K562 (cell line): ENCODE results near the gene GABARAP. TPM values are rescaled to one million over a fixed set of nuclear protein-coding genes. Genes with fewer than 3 reads are reported as not detected.
A peak's percentile ranks its signal among the peaks of the same experiment; 100 is the strongest.

Experiments
- ATF1 ChIP-seq, 2 experiments: fragments of 450-650 bp in 1 of 2; IDR thresholded peaks; 2 replicates each; pipeline ENCODE4 v1.6.1; 2016; ENCODE audit warnings: missing compliant biosample characterization in 1 of 2, missing genetic modification characterization in 1 of 2
- CC2D1A ChIP-seq: fragments of 450-650 bp; IDR thresholded peaks from 2 replicates; pipeline ENCODE4 v1.6.1; 2017; ENCODE audit warnings: mild to moderate bottlenecking
- CHD4 ChIP-seq: fragments of 200-600 bp; sonication (generic); IDR thresholded peaks from 3 replicates; pipeline ENCODE4 v1.6.1; 2012; ENCODE audit warnings: low read depth, mild to moderate bottlenecking, mixed read lengths, low read length, inconsistent platforms; ENCODE audit not compliant: insufficient read depth, insufficient replicate concordance, poor library complexity, severe bottlenecking
- FOSL1 ChIP-seq: fragments of 200-800 bp; sonication (Bioruptor generic); conservative IDR thresholded peaks from 2 replicates; pipeline ENCODE4 v1.6.1; 2016; ENCODE audit warnings: missing genetic modification characterization, missing compliant biosample characterization
- KAT2B ChIP-seq: IDR thresholded peaks from one replicate; pipeline ENCODE4 v1.6.1; 2012; ENCODE audit warnings: low read depth, mild to moderate bottlenecking, control low read depth, inconsistent platforms, low read length, moderate library complexity
- NRF1 ChIP-seq, 2 experiments: fragments of 450-650 bp; IDR thresholded peaks in 1 of 2; conservative IDR thresholded peaks in 1 of 2; 2 replicates each; pipeline ENCODE4 v1.6.1; 2014; ENCODE audit warnings: mild to moderate bottlenecking in 2 of 2
- OTX1 ChIP-seq: fragments of 450-650 bp; formaldehyde crosslinking; IDR thresholded peaks from 2 replicates; pipeline ENCODE4 v1.4.0; 2022; ENCODE audit warnings: mild to moderate bottlenecking
- PHF21A ChIP-seq: fragments of 450-650 bp; IDR thresholded peaks from 2 replicates; pipeline ENCODE4 v1.6.1; 2017; ENCODE audit warnings: low read depth, borderline replicate concordance
- PREB ChIP-seq: sonication (generic); formaldehyde crosslinking; IDR thresholded peaks from 2 replicates; pipeline ENCODE4 v1.8.1; 2023; ENCODE audit warnings: mild to moderate bottlenecking, missing genetic modification reagents
- PTTG1 ChIP-seq: fragments of 450-650 bp; IDR thresholded peaks from 2 replicates; pipeline ENCODE4 v1.6.1; 2016; ENCODE audit warnings: low read depth, mild to moderate bottlenecking, missing genetic modification characterization, missing compliant biosample characterization
- THRA ChIP-seq: fragments of 450-650 bp; IDR thresholded peaks from 2 replicates; pipeline ENCODE4 v1.6.1; 2017; ENCODE audit warnings: mild to moderate bottlenecking, moderate library complexity
- ZKSCAN3 ChIP-seq: fragments of 250-450 bp; sonication (Bioruptor Pico); IDR thresholded peaks from 2 replicates; pipeline ENCODE4 v1.4.0; 2020
- ZNF324 ChIP-seq: fragments of 250-450 bp; sonication (Bioruptor Pico); IDR thresholded peaks from 2 replicates; pipeline ENCODE4 v1.4.0; 2020; ENCODE audit warnings: mild to moderate bottlenecking
- ZNF449 ChIP-seq: fragments of 250-450 bp; sonication (Bioruptor Pico); IDR thresholded peaks from 2 replicates; pipeline ENCODE4 v1.8.0; 2022; ENCODE audit warnings: moderate library complexity, mild to moderate bottlenecking, inconsistent platforms
- polyA plus RNA-seq, 8 experiments: library from polyadenylated mRNA; depleted of rRNA in 4 of 8; stranded (reverse) in 5 of 8; unstranded in 3 of 8; fragments of >200 nt; fragmentation: Nextera tagmentation in 2 of 8; fragmentation: Illumina TruSeq in 1 of 8; extraction: Ambion mirVana in 2 of 8; extraction: Trizol in 1 of 8; gene quantifications; 2 replicates each; pipeline versions ENCODE4 v1.2.1 to v1.2.3, GENCODE V29; 2011 to 2014; ENCODE audit warnings: inconsistent platforms in 1 of 8, missing spikeins in 1 of 8
- total RNA-seq, 7 experiments: library from RNA; depleted of rRNA in 6 of 7; stranded (reverse); fragments of >200 nt in 6 of 7; fragmentation: Illumina TruSeq in 2 of 7; extraction: Trizol in 2 of 7; gene quantifications; 2 replicates each; pipeline versions ENCODE4 v1.2.1 to v1.2.3, GENCODE V29; 2011 to 2021; ENCODE audit warnings: low replicate concordance in 1 of 7
- TF ChIP-seq, protein P1 (sequence below): fragments of 450-650 bp; IDR thresholded peaks from 2 replicates; pipeline ENCODE4 v1.7.0; 2016; ENCODE audit warnings: borderline replicate concordance
- TF ChIP-seq, protein P2 (sequence below): conservative IDR thresholded peaks from 2 replicates; pipeline ENCODE4 v1.6.1; 2011; ENCODE audit warnings: low read depth, mild to moderate bottlenecking, low read length; ENCODE audit not compliant: control insufficient read depth
- TF ChIP-seq, protein P3 (sequence below): fragments of 250-450 bp; sonication (Bioruptor Pico); IDR thresholded peaks from 2 replicates; pipeline ENCODE4 v1.5.0; 2022; ENCODE audit warnings: mild to moderate bottlenecking

Gene GABARAP
- total and polyA plus RNA-seq, 9 of the 15 experiments (the other 6 are each of a cell fraction or from before 2014, with no cell fraction given): 47.5 to 373 (median 152) TPM

GRCh38 chr17:7242717-7243452 lies 636 bp upstream of the GABARAP start (continued):
- no peak for TF ChIP-seq ZNF449 (CRISPR knock-in tag)
- TF ChIP-seq CHD4: no peak
- no peak for TF ChIP-seq PTTG1
- no peak for TF ChIP-seq ATF1 (CRISPR knock-in tag; IDR thresholded peaks at IDR 0.05)
- TF ChIP-seq ATF1 (tag; IDR thresholded peaks at IDR 0.05): peak; percentile 89
- TF ChIP-seq, protein P1, sequence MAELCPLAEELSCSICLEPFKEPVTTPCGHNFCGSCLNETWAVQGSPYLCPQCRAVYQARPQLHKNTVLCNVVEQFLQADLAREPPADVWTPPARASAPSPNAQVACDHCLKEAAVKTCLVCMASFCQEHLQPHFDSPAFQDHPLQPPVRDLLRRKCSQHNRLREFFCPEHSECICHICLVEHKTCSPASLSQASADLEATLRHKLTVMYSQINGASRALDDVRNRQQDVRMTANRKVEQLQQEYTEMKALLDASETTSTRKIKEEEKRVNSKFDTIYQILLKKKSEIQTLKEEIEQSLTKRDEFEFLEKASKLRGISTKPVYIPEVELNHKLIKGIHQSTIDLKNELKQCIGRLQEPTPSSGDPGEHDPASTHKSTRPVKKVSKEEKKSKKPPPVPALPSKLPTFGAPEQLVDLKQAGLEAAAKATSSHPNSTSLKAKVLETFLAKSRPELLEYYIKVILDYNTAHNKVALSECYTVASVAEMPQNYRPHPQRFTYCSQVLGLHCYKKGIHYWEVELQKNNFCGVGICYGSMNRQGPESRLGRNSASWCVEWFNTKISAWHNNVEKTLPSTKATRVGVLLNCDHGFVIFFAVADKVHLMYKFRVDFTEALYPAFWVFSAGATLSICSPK: no peak
- TF ChIP-seq PREB (CRISPR knock-in tag): no peak
- TF ChIP-seq OTX1 (CRISPR knock-in tag): peak; percentile 66; the same call in 1 of the 2 replicates
- TF ChIP-seq FOSL1 (tag): 0 out of 2 replicates have a peak, but pooled peaks have one; percentile 32
- peak; percentile 62 to 63 for TF ChIP-seq NRF1 (conservative IDR thresholded peaks at IDR 0.05 in 1 of 2, IDR thresholded peaks at IDR 0.05 in 1 of 2)
- TF ChIP-seq, protein P2, sequence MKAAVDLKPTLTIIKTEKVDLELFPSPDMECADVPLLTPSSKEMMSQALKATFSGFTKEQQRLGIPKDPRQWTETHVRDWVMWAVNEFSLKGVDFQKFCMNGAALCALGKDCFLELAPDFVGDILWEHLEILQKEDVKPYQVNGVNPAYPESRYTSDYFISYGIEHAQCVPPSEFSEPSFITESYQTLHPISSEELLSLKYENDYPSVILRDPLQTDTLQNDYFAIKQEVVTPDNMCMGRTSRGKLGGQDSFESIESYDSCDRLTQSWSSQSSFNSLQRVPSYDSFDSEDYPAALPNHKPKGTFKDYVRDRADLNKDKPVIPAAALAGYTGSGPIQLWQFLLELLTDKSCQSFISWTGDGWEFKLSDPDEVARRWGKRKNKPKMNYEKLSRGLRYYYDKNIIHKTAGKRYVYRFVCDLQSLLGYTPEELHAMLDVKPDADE: 0 out of 2 replicates have a peak, but pooled peaks have one; percentile 63
- TF ChIP-seq, protein P3, sequence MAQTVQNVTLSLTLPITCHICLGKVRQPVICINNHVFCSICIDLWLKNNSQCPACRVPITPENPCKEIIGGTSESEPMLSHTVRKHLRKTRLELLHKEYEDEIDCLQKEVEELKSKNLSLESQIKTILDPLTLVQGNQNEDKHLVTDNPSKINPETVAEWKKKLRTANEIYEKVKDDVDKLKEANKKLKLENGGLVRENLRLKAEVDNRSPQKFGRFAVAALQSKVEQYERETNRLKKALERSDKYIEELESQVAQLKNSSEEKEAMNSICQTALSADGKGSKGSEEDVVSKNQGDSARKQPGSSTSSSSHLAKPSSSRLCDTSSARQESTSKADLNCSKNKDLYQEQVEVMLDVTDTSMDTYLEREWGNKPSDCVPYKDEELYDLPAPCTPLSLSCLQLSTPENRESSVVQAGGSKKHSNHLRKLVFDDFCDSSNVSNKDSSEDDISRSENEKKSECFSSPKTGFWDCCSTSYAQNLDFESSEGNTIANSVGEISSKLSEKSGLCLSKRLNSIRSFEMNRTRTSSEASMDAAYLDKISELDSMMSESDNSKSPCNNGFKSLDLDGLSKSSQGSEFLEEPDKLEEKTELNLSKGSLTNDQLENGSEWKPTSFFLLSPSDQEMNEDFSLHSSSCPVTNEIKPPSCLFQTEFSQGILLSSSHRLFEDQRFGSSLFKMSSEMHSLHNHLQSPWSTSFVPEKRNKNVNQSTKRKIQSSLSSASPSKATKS (CRISPR knock-in tag): no peak
- TF ChIP-seq ZNF324 (CRISPR knock-in tag): no peak
- TF ChIP-seq THRA: no peak
- no peak for TF ChIP-seq ZKSCAN3 (CRISPR knock-in tag)
- peak; percentile 56; the same call in 1 of the 2 replicates for TF ChIP-seq CC2D1A
- TF ChIP-seq KAT2B: no peak
- peak; percentile 67; the same call in 1 of the 2 replicates for TF ChIP-seq PHF21A
